HUES48 (cell line): ENCODE results near the gene TUBB.

Experiments
- H3K27ac ChIP-seq: one replicate; pipeline ENCODE4 v1.7.0; 2013; ENCODE audit warnings: low read depth, low read length, inconsistent platforms
- H3K27me3 ChIP-seq: 2 replicates; pipeline ENCODE4 v1.6.1; 2013; ENCODE audit warnings: mild to moderate bottlenecking, low read length; ENCODE audit not compliant: control insufficient read depth, insufficient read depth
- H3K36me3 ChIP-seq: 2 replicates; pipeline ENCODE4 v1.6.1; 2013; ENCODE audit warnings: low read length; ENCODE audit not compliant: control insufficient read depth, insufficient read depth
- H3K4me1 ChIP-seq: 2 replicates; pipeline ENCODE4 v1.6.1; 2013; ENCODE audit warnings: mild to moderate bottlenecking, low read length; ENCODE audit not compliant: control insufficient read depth, insufficient read depth
- H3K4me3 ChIP-seq: 2 replicates; pipeline ENCODE4 v1.5.1; 2013; ENCODE audit warnings: mild to moderate bottlenecking, low read depth, low read length
- H3K9ac ChIP-seq: 2 replicates; pipeline ENCODE4 v1.6.1; 2013; ENCODE audit warnings: mild to moderate bottlenecking, low read depth, low read length, moderate library complexity
- H3K9me3 ChIP-seq: 2 replicates; pipeline ENCODE4 v1.6.1; 2013; ENCODE audit warnings: low read length; ENCODE audit not compliant: control insufficient read depth, insufficient read depth

Gene TUBB

DNA sequence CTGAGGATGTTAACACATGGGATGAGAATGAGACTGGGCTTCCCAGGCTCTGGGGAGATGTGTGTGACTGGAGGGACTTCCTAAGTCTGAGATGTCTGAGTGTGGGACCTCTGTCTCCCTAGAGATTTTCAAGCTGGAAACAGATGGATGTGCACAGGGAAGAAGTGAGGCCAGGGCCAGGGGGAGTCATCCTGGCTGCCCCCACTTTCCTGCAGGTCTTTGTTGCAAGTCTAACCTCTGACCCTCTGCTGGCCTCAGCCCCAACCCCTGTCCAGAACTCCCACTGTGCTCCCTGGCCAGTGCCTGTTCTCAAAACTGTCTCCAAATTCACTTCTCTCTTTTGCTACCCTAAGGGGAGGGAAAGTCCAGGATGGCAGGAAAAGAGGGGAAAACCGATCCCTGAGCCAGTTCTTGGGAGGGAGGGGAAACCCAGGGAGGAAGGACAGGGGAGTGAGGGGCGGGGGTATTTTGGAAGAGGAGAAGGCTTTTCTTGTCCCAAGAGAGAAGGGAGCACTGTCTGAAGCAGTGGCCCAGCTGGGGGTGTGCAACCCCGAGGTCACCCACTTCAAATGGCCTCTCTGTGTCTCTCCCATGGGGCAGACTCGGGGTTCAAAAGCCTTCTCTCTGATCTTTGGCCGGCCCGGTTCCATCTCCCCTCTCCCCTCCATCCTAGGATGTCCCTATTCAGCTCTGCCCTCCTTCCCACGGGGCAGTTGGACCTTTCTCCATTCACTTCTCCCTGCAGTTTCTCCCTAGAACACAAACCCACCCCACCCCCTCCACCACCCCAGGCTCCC lies 36.8 kb upstream of the TUBB start:
- Histone ChIP-seq H3K27ac (peak overlapping the region; percentile 84), H3K36me3 (peaks cover 4% of the 10 kb centered on the region), H3K9me3 (no peaks in the 10 kb centered on the region), H3K27me3 (no peaks in the 10 kb centered on the region), H3K4me3 (peak overlapping the region; percentile 47), H3K9ac (peak overlapping the region; percentile 45), H3K4me1 (peaks cover 39% of the 10 kb centered on the region)

DNA sequence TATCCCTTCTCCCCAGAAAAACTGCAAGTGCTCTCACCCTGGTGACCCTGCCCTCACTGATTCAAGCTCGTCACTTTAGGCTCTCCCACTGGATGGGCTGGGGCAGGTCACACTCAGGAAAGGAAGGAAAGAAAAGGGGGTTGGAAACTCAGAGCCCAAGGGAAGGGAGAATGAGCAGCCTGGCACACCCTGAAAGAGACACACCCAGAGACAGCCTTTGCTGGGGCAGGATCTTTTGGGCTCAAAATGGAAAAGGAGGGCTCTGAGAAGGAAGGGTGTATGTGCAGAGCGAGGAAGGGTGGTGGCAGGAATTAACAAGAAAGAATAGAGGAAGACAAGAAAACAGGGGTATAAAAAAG lies 36.2 kb upstream of the TUBB start:
- Histone ChIP-seq H3K4me3 (peak overlapping the region; percentile 27; the same call in 1 of the 2 replicates), H3K36me3 (no peaks in the 10 kb centered on the region; the same call in 1 of the 2 replicates), H3K27ac (no peak overlapping the region)

DNA sequence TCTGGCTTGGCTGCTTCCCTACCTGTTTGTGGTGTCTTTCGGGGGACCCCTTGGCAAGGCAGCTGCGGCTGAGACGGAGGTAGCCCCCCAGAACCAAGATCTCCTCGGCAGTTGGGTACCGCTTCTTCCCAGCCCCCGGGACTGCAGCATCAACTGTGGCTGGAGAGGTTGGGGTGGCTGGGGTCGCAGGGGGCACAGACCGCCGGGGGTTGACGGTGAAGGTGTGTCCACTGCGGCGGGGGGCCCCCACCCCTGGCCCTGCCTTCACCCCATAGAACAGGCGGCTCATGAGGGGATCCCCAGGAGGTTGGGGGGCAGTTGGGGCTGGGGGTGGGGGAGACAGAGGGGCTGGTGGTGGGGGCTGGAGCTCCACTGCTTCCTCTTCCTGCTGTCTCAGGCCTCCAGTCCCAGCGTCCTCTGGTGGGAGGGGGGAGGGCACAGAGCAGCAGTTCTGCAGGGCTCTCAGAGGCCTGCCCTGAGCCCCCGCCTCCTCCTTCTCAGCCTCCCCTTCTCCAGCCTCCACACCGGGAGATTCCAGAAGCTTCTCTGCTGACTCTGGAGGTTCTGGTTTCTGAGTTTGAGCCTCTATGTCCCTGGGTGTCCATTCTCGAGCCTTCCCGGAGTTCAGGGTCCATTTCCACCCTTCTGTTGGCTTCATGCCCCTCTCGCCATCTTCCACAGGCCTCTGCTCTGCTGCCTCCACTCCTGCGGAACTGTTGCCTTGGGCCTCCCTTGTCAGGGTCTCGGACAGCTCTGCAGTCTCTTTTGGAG lies 35.6 kb upstream of the TUBB start:
- Histone ChIP-seq H3K9me3 (no peaks in the 10 kb centered on the region), H3K9ac (no peak overlapping the region), H3K4me1 (peaks cover 39% of the 10 kb centered on the region), H3K27ac (no peak overlapping the region), H3K36me3 (no peaks in the 10 kb centered on the region; the same call in 1 of the 2 replicates), H3K4me3 (peak overlapping the region; percentile 35; the same call in 1 of the 2 replicates), H3K27me3 (no peaks in the 10 kb centered on the region)

More for the DNA sequence above, 36.2 kb upstream of the TUBB start:
- Histone ChIP-seq H3K27me3 (no peaks in the 10 kb centered on the region), H3K9ac (no peak overlapping the region), H3K9me3 (no peaks in the 10 kb centered on the region), H3K4me1 (peaks cover 39% of the 10 kb centered on the region)

DNA sequence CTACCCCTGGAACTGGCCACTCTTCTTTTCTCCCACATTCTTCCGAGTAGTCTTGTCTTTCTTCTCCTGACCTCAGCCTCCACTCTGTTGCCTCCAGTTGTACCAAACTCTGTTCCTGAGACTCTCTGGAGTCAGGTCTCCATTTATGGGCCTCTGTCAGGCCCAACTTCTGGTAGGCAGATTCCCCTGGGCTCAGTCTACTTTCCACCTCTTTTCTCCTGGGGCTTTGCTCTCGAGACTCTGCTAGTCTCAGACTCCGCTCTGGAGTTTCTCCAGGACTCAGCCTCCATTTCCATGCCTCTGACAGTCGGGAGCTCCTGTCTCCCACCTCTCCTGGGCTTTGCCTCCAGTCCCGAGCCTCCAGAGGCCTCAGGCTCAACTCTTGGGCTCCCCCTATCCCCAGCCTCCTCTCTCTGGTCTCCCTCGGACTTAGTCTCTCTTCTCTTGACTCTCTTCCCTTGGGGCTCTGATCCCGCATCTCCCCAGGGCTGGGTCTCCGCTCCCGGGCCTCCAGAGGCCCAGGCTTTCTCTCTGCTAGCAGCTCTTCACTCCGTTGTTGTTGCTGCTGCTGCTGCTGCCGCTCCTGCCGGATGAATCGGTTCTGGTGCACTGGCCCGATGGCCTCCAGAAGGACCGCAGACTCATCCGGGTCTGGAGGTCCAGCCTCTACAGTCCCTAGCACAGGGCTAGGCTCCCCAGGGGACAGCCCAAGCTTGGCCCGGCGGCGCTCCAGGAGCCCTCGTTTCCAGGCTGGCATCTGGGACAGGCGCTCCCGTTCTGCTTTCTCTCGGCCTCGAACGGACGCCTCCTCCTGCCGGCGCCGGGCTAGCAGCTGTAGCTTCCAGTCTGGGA lies 34.8 kb upstream of the TUBB start:
- Histone ChIP-seq H3K9ac (no peak overlapping the region), H3K9me3 (no peaks in the 10 kb centered on the region), H3K4me3 (peak overlapping the region; percentile 92), H3K4me1 (peaks cover 42% of the 10 kb centered on the region), H3K27me3 (no peaks in the 10 kb centered on the region), H3K36me3 (no peaks in the 10 kb centered on the region; the same call in 1 of the 2 replicates), H3K27ac (no peak overlapping the region)

DNA sequence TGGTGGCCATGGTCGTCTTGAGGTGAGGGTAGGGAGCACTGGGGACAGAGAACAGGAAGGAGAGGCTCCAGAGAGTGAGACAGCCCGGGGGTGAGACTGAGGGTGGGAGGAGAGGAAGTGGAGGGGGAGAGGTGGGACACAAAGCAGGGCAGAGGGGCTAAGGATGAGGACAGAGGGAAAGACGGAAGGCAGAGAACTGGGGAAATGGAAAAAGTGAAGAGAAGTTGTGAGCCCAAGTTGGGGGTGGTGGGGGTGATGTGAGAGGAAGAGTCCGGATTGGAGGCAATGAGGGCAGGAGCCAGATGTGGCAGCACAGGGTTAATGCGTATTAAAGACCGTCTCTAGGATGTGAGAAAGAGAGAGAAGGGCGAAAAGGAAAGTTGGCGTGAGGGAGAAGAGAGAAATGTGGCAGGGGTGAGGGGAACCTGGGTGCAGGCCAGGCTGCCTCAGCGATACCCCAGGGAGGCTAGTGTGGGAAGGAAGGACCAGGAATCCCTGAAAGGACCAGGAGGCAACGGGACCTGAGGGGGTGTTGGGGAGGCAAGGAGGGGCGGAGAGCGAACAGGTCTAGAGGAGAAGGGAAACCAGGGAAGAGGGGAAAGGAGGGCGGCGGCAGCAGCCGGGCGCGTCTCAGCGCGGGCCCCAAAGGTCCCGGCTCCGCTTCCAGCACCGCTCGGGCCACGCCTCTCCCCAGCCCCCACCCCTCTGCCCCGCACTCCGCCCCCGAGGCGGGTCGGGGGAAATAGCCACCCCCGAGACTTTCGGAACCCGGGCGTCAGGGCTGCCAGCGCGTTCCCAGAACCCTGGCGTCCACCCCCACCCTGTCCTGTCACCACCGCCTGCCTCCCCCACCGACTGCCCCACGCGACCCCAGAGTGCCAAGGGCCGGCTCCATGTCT lies 33.9 kb upstream of the TUBB start, which contains the start of gene PPP1R18:
Gene PPP1R18, minus strand, starts transcription at position 637 of the 899 bp plus-strand sequence. Its CDS starts 627 bp downstream, at position 10.
- peak within 1 kb of the TSS; percentile 45; the same call in 1 of the 2 replicates for H3K9ac ChIP-seq
- H3K36me3 ChIP-seq, result no peaks in the 10 kb centered on the region; the same call in 1 of the 2 replicates
- H3K4me3 ChIP-seq, result peak within 1 kb of the TSS; percentile 92
- H3K4me1 ChIP-seq, result peaks cover 43% of the 10 kb centered on the region
- H3K27me3 ChIP-seq, result no peaks in the 10 kb centered on the region
- peak within 1 kb of the TSS; percentile 84 for H3K27ac ChIP-seq
- no peaks in the 10 kb centered on the region for H3K9me3 ChIP-seq

DNA sequence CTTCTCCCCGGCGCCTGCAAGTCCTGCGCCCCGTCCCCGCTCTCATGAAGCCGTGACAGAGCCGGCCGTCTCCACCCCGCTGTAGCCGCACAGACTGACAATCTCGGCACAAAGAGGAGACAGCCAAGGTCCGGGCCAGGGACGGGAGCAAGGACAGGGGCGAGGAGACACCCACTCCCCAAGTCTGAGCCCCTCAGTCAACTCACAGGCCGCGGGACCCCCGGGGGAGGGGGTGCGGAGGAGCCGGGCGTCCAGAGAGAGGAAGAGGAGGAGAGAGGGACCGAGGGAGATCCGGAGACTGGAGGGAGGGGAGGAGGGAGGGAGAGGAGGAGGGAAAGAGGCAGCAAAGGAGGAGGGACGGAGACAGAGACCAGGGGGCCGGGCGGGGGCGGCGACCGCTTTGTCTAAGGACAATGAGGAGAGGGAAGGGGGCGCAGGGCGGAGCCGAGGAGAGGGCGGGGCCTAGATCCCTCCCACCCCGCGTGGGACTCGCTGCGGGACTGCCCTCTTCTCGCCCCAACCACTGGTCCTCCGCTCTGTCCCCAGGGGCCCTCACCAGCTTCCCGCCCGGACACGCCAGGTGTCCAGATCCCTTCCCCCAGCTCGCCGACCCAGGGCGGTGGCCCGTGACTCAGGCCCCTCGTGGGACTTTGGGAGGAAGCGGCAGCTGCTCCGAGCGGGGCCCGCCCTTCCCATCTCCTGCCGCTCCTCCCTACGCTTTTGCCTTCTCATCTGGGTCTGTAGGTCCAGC lies 33.1 kb upstream of the TUBB start:
- peaks cover 43% of the 10 kb centered on the region for H3K4me1 ChIP-seq
- H3K4me3 ChIP-seq, result peak overlapping the region; percentile 92
- H3K9ac ChIP-seq, result peak overlapping the region; percentile 45; the same call in 1 of the 2 replicates
- no peaks in the 10 kb centered on the region; the same call in 1 of the 2 replicates for H3K36me3 ChIP-seq
- H3K27ac ChIP-seq, result peak overlapping the region; percentile 84
- H3K27me3 ChIP-seq, result no peaks in the 10 kb centered on the region
- H3K9me3 ChIP-seq, result no peaks in the 10 kb centered on the region

DNA sequence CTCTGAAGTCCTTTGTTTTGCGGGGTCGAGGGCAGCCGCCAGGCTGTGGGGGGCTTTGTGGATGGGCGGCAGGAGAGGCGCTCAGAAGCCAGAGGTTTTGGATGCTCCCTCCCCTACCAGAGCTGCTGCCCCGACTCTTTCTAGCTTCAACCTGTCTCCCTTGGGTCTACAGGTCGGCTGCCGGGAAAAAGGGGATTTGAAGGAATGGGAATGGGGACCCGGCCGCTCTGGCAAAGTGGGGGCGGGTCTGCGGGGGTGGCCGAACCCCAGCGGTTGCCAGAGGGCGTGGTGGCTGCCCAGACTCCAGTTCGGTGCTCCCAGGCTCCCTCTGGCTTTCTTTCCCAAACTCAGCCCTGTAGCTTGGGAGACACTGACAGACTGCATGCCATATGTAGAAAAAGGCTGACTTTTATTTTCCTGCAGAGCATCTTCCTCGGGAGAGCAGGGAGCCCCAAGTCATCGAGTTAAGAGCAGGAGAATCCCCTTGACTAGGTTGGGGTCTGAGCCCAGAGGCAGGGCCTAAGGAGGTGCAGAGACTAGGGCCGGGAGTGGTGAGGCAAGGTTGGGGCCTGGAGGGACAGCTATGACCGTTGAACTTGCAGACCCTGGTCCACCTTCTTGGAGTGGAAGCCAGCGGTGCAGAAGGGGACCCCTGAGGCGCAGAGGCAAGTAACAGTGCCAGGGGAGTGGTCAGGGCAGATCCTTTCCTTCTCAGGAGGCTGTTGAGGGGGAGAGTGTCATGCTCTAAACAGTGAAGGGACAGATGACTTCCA lies 32.3 kb upstream of the TUBB start:
- H3K4me3 ChIP-seq, result peak overlapping the region; percentile 92
- peak overlapping the region; percentile 84 for H3K27ac ChIP-seq
- no peaks in the 10 kb centered on the region; the same call in 1 of the 2 replicates for H3K36me3 ChIP-seq
- H3K9ac ChIP-seq, result peak overlapping the region; percentile 45; the same call in 1 of the 2 replicates
- peaks cover 36% of the 10 kb centered on the region for H3K4me1 ChIP-seq
- no peaks in the 10 kb centered on the region for H3K27me3 ChIP-seq
- H3K9me3 ChIP-seq, result no peaks in the 10 kb centered on the region

DNA sequence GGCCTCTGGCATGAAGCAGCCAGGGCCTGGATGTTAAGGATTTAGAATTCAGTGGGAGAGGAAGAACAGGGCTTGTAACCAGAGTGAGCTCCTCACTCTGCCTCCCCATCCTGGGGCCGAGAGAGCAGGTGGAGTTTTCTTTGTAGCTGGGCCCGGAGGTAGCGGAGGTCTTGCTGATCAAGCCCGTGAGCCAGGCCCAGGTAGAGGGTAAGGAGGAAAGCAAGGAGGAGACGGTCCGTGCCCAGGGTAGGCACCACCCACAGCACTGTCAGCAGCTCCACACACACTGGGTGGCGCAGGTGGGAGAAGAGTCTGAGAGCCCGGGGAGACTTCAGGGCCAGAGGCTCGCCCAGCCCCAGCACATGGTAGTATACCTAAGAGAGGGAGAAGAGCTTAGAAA lies 31.6 kb upstream of the TUBB start:
- no peaks in the 10 kb centered on the region for H3K27me3 ChIP-seq
- H3K9ac ChIP-seq, result no peak overlapping the region
- peaks cover 29% of the 10 kb centered on the region for H3K4me1 ChIP-seq
- H3K27ac ChIP-seq, result no peak overlapping the region
- H3K4me3 ChIP-seq, result no peak overlapping the region
- H3K36me3 ChIP-seq, result no peaks in the 10 kb centered on the region; the same call in 1 of the 2 replicates
- no peaks in the 10 kb centered on the region for H3K9me3 ChIP-seq
